NCI-H2171 (cell line): ENCODE measurements around the gene PLPP2.
A peak's percentile ranks its signal among the peaks of the same experiment; 100 is the strongest.

ENCODE experiments used
- DNase-seq: peaks from one replicate; lab custom pipeline; 2025; lab: John Stamatoyannopoulos, UW

PLPP2 gene

GRCh38 chr19:291006-291521 is at the start of gene PLPP2:
PLPP2 (minus strand) TSS chr19:291403; CDS start chr19:291336, 67 bp downstream.
- DNase-seq, result peak; percentile 19

- no peak for DNase-seq
Observed at GRCh38 chr19:340620-341385, 49.6 kb upstream of the PLPP2 start.

GRCh38 chr19:339262-339887 is 48.2 kb upstream of the PLPP2 start:
- no peak for DNase-seq

GRCh38 chr19:338421-338820 is 47.2 kb upstream of the PLPP2 start:
- no peak for DNase-seq

- DNase-seq, result no peak
Observed at GRCh38 chr19:336067-336614, 44.9 kb upstream of the PLPP2 start.

- DNase-seq, result no peak
Observed at GRCh38 chr19:335486-336066, 44.4 kb upstream of the PLPP2 start.

- no peak for DNase-seq
Observed at GRCh38 chr19:335072-335471, 43.9 kb upstream of the PLPP2 start.

GRCh38 chr19:334296-335071 is 43.3 kb upstream of the PLPP2 start:
- no peak for DNase-seq

GRCh38 chr19:330503-330902 is 39.3 kb upstream of the PLPP2 start:
- no peak for DNase-seq

GRCh38 chr19:329876-330275 is 38.7 kb upstream of the PLPP2 start:
- DNase-seq, result no peak

GRCh38 chr19:328025-328505 is 36.9 kb upstream of the PLPP2 start:
- DNase-seq, result no peak

- no peak for DNase-seq
Observed at GRCh38 chr19:327291-328024, 36.3 kb upstream of the PLPP2 start.

- no peak for DNase-seq
Observed at GRCh38 chr19:326871-327270, 35.7 kb upstream of the PLPP2 start.

- no peak for DNase-seq
Observed at GRCh38 chr19:325937-326565, 34.8 kb upstream of the PLPP2 start.

GRCh38 chr19:325173-325936 is 34.2 kb upstream of the PLPP2 start:
- no peak for DNase-seq

- DNase-seq, result no peak
Observed at GRCh38 chr19:324716-325115, 33.5 kb upstream of the PLPP2 start.

- no peak for DNase-seq
Observed at GRCh38 chr19:322616-323015, 31.4 kb upstream of the PLPP2 start.

GRCh38 chr19:318509-318774 is 27.2 kb upstream of the PLPP2 start:
- DNase-seq, result no peak

- DNase-seq, result no peak
Observed at GRCh38 chr19:317710-318508, 26.7 kb upstream of the PLPP2 start.
